Measurements from ENCODE around the gene NTF4.

- TF ChIP-seq CTCF (conservative IDR thresholded peaks at IDR 0.05) (no peak), ZFX (IDR thresholded peaks at IDR 0.05) (no peak)
Measured at GRCh38 chr19:49091391-49092038, 26.9 kb upstream of the NTF4 start.

All from C4-2B (cell line).